GM21619 (cell line): Measurements from ENCODE around the gene SNU13.
"Not testable (repeated sequence)": the region's sequence is repeated elsewhere in the genome, so short reads cannot be mapped to it uniquely, and the experiment has no call there.

ENCODE experiments used
- ATAC-seq: cut with Tn5 transposase; IDR thresholded peaks from one replicate; pipeline ENCODE4 v1.9.1; 2021; ENCODE audit not compliant: unreplicated experiment

Gene SNU13

GRCh38 chr22:41682033-41682807 lies 6.4 kb downstream of the SNU13 start:
- ATAC-seq = peak; percentile 75

DNA sequence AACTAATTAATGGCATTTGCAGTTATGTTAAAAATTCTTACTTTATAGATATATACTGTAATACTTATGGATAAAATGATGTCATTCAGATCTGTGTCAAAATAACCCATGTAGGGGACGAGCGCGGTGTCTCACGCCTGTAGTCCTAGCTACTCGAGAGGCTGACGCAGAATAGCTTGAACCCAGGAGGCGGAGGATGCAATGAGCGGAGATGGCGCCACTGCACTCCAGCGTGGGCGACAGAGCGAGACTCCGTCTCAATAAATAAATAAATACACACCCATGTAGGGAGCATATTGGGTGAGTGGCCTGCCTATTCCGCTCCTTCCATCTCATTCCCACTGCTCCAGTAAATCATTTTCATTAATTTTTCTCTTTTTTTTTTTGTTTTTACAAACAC lies 7.1 kb downstream of the SNU13 start:
- ATAC-seq = no peak

- no peak for ATAC-seq
Measured at GRCh38 chr22:41676134-41676533, 12.5 kb downstream of the SNU13 start.

- no peak for ATAC-seq
Measured at GRCh38 chr22:41674846-41675340, 13.8 kb downstream of the SNU13 start.

DNA sequence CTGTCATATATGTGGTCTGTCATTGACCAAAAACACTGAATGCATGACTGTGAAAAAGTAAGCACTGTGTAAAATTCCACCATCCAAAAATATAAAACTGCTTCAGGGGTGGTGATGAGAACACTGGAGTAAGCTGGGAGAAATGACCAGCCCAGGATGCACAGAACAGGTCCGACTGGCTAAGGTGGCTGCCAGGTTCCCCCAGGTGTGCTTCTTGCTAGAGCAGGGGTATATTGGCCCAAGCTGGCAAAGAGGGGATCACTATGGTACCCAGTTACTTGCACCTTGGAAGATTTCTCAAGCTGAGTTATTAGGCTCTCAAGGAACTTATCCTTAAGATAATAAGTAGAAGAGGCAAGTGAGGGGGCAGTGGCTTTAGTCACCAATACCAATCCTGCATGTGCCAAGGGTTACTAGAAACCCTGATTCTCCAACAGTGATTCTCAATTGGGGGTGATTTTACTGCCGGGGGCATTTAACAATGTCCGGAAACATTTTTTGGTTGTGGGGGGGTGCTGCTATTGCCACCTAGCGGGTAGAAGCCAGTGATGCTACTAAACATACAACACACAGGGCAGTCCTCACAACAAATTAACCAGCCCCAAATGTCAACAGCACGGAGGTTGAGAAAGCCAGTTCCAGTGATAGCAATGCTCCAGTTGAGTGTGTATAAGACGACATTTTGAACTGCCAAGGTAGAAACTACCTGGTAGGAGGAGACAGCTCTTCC lies 15.7 kb downstream of the SNU13 start:
- no peak for ATAC-seq

- not testable (repeated sequence) for ATAC-seq
Measured at GRCh38 chr22:41672096-41672495, 16.6 kb downstream of the SNU13 start.

- ATAC-seq = no peak
Measured at GRCh38 chr22:41668971-41669911, 19.4 kb downstream of the SNU13 start.

- no peak for ATAC-seq
Measured at GRCh38 chr22:41664951-41665350, 23.7 kb downstream of the SNU13 start.

DNA sequence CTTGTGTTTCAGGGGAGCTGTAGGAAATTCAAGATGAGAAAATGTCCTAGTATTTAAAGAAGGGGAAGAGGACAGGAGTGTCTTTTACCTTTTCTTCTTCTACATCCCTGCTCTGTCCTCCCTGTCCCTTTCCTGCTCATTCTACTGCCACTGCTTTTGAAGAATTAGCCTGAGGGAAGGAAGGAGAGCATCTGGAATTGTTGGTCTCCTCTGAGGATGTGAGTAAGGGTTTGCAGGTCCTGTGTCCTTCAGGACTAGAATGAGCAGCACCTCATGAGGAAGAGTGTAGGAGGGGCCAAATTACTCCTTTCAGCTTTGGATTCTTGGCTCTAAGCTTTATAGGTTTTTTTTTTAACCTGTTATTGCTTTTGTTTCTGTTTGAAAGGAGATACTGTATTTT lies 24.2 kb downstream of the SNU13 start:
- ATAC-seq = no peak

GRCh38 chr22:41663594-41663993 lies 25.1 kb downstream of the SNU13 start:
- ATAC-seq = not testable (repeated sequence)

- ATAC-seq = no peak
Measured at GRCh38 chr22:41661713-41662112, 27.0 kb downstream of the SNU13 start.

DNA sequence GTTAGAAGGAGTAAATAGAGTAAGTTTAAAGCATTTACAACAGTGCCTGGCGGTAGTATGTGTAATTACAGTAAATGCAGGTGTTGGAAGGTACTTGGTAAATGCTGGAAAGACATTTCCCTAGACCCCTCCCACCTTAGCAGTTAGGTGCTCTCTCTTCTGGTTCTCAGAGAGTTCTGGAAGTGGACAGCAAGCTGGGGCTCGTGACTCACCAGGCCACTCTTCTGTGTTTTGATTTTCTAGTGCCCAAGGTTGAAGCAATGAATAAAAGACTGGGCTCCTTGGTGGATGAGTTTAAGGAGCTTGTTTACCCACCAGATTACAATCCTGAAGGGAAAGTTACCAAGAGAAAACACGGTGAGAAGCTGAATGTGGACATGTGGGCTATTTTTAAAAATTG lies 27.6 kb downstream of the SNU13 start:
- ATAC-seq = no peak

DNA sequence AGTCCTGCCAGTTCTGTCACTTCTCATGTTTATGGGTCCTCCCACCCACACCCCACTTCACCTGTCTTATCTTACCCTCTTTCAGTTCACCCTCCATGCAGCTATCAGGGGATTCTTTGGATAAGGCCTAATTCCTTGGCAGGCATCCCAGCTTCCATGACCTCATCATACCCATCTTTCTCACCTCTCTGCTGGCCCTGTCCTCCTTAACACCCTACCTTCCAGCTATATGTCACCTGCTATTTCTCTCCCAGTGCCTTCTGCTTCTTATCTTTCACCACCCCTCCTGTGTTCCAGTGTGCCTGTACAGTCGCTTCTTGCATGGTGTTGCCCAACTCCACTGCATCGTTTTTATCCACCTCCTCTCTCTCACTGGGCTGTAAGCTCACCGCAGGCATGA lies 28.3 kb downstream of the SNU13 start:
- no peak for ATAC-seq

DNA sequence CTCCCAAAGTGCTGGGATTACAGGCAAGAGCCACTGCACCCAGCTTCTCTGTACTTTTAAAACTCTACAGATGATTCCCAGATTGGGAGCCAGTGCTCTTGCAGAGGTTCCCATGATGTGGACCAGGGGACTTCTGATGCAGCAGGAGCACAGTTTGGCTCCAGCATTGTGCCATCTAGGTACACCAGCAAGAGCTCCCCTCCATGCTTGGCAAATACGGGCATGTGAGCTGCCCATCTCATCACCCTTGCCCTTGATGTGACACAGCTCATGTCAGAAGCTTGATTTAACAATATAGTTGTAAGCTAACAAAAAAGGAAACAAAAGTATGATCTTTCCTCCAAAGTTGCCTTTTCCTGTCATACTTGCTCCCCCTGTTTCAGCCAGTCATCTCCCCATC lies 28.7 kb downstream of the SNU13 start:
- no peak for ATAC-seq

DNA sequence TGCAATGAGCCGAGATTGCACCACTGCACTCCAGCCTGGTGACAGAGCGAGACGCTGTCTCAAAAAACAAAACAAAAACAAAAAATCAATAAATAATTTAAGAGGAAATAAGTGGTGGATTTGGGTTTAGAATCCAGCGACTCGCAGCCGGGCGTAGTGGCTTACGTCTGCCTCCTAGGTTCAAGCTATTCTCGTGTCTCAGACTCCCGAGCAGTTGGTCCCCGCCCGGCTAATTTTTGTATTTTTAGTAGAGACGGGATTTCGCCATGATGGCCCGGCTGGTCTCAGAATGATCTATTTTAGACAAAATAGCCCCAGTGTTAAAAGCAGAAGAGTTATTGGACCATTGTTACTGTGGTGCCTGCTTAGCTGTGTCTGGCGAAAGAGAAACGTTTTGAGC lies 29.8 kb downstream of the SNU13 start:
- ATAC-seq = no peak

GRCh38 chr22:41657709-41658108 lies 31.0 kb downstream of the SNU13 start:
- no peak for ATAC-seq

- no peak for ATAC-seq
Measured at GRCh38 chr22:41656556-41656955, 32.1 kb downstream of the SNU13 start.

- ATAC-seq = no peak
Measured at GRCh38 chr22:41654322-41654721, 34.3 kb downstream of the SNU13 start.

- ATAC-seq = no peak
Measured at GRCh38 chr22:41650821-41651220, 37.8 kb downstream of the SNU13 start.

GRCh38 chr22:41650229-41650628 lies 38.4 kb downstream of the SNU13 start:
- no peak for ATAC-seq

- ATAC-seq = no peak
Measured at GRCh38 chr22:41648432-41648831, 40.2 kb downstream of the SNU13 start.
